Testis (tissue), 3 donors: ENCODE measurements around the gene ZBED1. TPM values are rescaled to one million over a fixed set of nuclear protein-coding genes. Genes with fewer than 3 reads are reported as not detected.
A peak's percentile ranks its signal among the peaks of the same experiment; 100 is the strongest.

Experiments
- DNase-seq: peaks from one replicate; pipeline ENCODE4 v3.0.0-alpha.2; 2019
- H3K27ac ChIP-seq, 2 donors: fragments of 200-600 bp; sonication (generic); one replicate each; pipeline ENCODE4 v1.5.1; 2019
- H3K27me3 ChIP-seq: fragments of 200-600 bp; sonication (generic); one replicate; pipeline ENCODE4 v1.5.1; 2019
- H3K36me3 ChIP-seq: fragments of 200-600 bp; sonication (generic); one replicate; pipeline ENCODE4 v1.5.1; 2017; ENCODE audit warnings: low read depth; ENCODE audit errors: missing control alignments
- H3K4me1 ChIP-seq: fragments of 200-600 bp; sonication (generic); one replicate; pipeline ENCODE4 v1.5.1; 2019
- H3K4me3 ChIP-seq, 2 donors: fragments of 200-600 bp; sonication (generic); one replicate each; pipeline ENCODE4 v1.5.1; 2017 to 2019
- H3K9me3 ChIP-seq: fragments of 200-600 bp; sonication (generic); one replicate; pipeline ENCODE4 v1.5.1; 2017
- POLR2A ChIP-seq: fragments of 450-650 bp; IDR thresholded peaks from one replicate; pipeline ENCODE4 v1.6.1; 2017; ENCODE audit warnings: antibody characterized with exemption, mild to moderate bottlenecking, moderate library complexity
- WGBS, 2 donors: methylation state at CpG; one replicate each; pipeline ENCODE4 v1.1.5; 2018; 5-methylcytosine and 5-hydroxymethylcytosine counted together
- intact Hi-C: fragments of 100-400 bp; cut with DNase I; formaldehyde crosslinking; loops from one replicate; pipeline ENCODE4 v1.15.1; 2023; ENCODE audit warnings: low total_unique reads
- polyA plus RNA-seq: library from polyadenylated mRNA; stranded (reverse); fragments of 350-450 nt; fragmentation: Illumina TruSeq; extraction: RNeasy Lipid Tissue Mini Kit (QIAGEN cat#74804); gene quantifications from one replicate; pipeline ENCODE4 v1.2.3, GENCODE V29; 2014; ENCODE audit warnings: low read depth, low replicate concordance; ENCODE audit not compliant: insufficient read depth
- total RNA-seq, 2 donors: library from RNA; depleted of rRNA; stranded (reverse); fragments of >200 nt; gene quantifications; one replicate each; pipeline ENCODE4 v1.2.3, GENCODE V29; 2016
- TF ChIP-seq, protein P1 (sequence below), 3 experiments: fragments of 450-650 bp in 2 of 3; fragments of 200-600 bp in 1 of 3; sonication (generic) in 1 of 3; IDR thresholded peaks; one replicate each; pipeline ENCODE4 v1.5.1; 2016 to 2019; ENCODE audit warnings: antibody characterized with exemption in 3 of 3, mild to moderate bottlenecking in 2 of 3, moderate library complexity in 1 of 3

The ZBED1 gene
- total and polyA plus RNA-seq, 3 donors from 2014 or later = 24.2 to 77.0 (median 47.2) TPM

DNA sequence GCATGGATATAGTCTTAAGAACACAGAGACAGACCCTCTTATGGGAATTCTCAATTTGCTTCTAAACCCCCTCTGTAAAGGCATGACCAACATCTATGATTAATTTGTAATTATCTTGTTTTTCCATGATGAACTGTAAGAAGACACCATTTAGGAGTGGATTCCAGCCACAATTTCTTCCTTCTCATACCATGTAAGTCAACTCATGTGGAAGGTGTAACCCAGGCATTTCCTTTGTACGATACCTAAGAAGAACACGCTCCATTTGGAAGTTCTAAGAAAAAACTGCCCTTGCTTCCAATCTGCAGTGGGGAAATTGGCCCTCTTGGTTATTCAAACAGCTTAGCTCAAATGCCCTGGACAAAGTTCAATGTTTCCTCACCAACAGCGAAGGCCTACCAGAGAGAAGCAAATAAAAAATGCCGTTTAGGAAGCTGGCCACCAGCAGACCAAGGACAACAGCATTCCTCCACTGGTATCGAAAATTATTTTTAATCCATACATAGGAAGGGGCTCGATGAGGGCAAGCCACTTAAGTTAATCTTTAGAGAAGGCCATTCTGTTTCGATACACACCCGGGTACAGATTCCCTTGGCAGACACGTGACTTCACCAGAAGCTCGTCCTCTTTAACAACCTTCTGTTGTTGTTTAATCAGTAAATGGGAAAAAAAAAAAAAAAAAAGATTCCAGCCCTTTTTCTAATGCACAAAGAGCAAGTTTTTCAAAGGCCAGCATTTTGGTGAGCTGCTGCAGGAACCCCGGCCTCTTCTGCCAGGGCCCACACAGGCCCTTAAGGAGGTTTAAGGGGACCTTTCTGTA, 2.6 kb downstream of the ZBED1 start:
- Histone ChIP-seq H3K4me3 (peak overlapping the region in 1 of 2 donors; percentile 8), H3K36me3 (no peaks in the 10 kb centered on the region), H3K9me3 (no peaks in the 10 kb centered on the region), H3K27ac (peak overlapping the region; percentile 98), H3K4me1 (peaks cover 31% of the 10 kb centered on the region), H3K27me3 (no peaks in the 10 kb centered on the region)
- no peak for TF ChIP-seq POLR2A
- TF ChIP-seq, protein P1, sequence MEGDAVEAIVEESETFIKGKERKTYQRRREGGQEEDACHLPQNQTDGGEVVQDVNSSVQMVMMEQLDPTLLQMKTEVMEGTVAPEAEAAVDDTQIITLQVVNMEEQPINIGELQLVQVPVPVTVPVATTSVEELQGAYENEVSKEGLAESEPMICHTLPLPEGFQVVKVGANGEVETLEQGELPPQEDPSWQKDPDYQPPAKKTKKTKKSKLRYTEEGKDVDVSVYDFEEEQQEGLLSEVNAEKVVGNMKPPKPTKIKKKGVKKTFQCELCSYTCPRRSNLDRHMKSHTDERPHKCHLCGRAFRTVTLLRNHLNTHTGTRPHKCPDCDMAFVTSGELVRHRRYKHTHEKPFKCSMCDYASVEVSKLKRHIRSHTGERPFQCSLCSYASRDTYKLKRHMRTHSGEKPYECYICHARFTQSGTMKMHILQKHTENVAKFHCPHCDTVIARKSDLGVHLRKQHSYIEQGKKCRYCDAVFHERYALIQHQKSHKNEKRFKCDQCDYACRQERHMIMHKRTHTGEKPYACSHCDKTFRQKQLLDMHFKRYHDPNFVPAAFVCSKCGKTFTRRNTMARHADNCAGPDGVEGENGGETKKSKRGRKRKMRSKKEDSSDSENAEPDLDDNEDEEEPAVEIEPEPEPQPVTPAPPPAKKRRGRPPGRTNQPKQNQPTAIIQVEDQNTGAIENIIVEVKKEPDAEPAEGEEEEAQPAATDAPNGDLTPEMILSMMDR (IDR thresholded peaks at IDR 0.05) = no peak
- DNase-seq = peak; percentile 63
- 21 to 34% methylated on average over 11 of the region's 11 CpGs for WGBS, 2 donors
- intact Hi-C loops = no loop called here

DNA sequence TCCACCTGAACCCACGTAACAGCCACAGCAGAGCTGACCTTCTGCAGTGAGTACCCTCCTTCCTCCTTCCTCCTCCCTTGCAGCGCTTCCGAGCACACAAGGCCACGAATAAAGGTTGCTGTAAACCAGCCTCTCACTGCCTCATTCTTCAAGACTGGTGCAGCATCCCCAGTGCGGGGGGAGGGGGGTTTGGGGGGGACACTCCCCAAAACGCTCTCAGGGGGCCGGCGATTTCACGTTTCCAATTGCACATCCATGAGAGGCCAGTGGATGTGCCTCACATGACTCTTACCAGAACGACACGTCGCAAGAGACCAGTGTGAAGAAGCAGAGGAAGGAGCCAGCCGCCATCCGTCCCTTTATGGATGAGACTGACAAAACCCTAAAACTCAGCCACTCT, 5.2 kb downstream of the ZBED1 start:
- intact Hi-C loops = no loop called here
- no peaks in the 10 kb centered on the region for H3K27me3 ChIP-seq
- H3K27ac ChIP-seq = no peak overlapping the region
- peaks cover 31% of the 10 kb centered on the region for H3K4me1 ChIP-seq
- TF ChIP-seq, protein P1 (IDR thresholded peaks at IDR 0.05) = no peak
- TF ChIP-seq POLR2A = no peak
- DNase-seq = no peak
- H3K4me3 ChIP-seq = no peak overlapping the region
- no peaks in the 10 kb centered on the region for H3K36me3 ChIP-seq
- 76 to 86% methylated on average over 11 to 14 of the region's 14 CpGs for WGBS, 2 donors
- H3K9me3 ChIP-seq = no peaks in the 10 kb centered on the region

DNA sequence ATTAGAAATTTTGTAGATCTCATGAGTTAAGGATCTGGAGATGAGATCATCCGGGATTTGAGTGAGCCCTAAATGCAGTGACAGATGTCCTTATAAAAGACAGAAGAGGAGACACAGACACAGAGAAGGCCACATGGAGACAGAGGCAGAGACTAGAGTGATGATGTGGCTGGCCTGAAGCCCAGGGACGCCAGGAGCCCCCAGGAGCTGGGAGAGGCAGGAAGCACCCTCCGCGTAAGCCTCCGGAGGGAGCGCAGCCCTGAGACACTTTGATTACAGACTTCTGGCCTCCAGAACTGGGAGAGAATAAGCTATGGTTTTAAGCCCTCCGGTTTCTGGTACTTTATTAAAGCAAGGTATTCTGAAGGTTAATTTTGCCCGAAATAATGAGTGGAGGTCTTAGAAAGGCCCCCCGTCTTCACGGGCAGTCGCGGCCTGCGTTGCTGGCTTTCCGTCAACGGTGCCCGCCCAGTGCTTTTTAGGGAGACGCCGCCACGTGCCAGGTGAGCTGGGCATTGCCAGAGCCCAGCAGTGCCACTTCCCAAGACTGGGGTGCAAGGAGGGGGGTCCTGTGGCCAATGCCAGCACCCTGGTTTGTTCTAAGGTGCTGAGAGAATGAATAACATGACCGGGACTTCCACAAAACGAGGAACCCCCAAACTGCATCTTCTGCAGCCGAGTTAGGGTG, 8.1 kb downstream of the ZBED1 start:
- Histone ChIP-seq H3K27ac (no peak overlapping the region), H3K4me3 (no peak overlapping the region), H3K4me1 (peaks cover 8% of the 10 kb centered on the region), H3K27me3 (no peaks in the 10 kb centered on the region), H3K36me3 (no peaks in the 10 kb centered on the region), H3K9me3 (no peaks in the 10 kb centered on the region)
- intact Hi-C loops = no loop called here
- TF ChIP-seq, protein P1 (IDR thresholded peaks at IDR 0.05) = no peak
- TF ChIP-seq POLR2A = no peak
- WGBS, 2 donors = 90 to 94% methylated on average over 22 of the region's 22 CpGs
- no peak for DNase-seq

DNA sequence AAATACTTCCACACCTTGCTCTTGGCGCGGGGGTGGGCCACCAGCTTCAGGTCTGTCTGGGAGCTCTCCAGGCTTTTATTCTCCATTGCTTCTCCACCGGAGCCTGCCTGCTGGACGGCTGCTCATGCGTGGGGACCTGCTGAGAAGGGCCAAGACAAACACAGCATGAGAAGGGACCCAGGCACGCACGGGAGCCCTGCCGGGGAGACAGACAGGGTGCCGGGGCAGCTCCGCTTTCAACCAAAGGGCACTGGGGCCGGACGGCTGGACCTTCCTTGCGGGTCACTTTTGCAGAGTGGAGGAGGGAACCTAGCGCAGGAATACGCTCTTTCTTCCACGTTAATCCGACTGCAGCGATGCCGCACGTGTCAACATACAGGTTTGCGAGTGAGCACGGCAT, 10.1 kb downstream of the ZBED1 start:
- intact Hi-C loops = no loop called here
- TF ChIP-seq, protein P1 (IDR thresholded peaks at IDR 0.05) = no peak
- TF ChIP-seq POLR2A = no peak
- Histone ChIP-seq H3K27ac (no peak overlapping the region), H3K27me3 (no peaks in the 10 kb centered on the region), H3K9me3 (no peaks in the 10 kb centered on the region), H3K4me1 (no peaks in the 10 kb centered on the region), H3K36me3 (no peaks in the 10 kb centered on the region), H3K4me3 (no peak overlapping the region)
- no peak for DNase-seq
- WGBS, 2 donors = 87 to 93% methylated on average over 18 to 22 of the region's 22 CpGs
